ENCODE results near the gene SMPD3.

DNA sequence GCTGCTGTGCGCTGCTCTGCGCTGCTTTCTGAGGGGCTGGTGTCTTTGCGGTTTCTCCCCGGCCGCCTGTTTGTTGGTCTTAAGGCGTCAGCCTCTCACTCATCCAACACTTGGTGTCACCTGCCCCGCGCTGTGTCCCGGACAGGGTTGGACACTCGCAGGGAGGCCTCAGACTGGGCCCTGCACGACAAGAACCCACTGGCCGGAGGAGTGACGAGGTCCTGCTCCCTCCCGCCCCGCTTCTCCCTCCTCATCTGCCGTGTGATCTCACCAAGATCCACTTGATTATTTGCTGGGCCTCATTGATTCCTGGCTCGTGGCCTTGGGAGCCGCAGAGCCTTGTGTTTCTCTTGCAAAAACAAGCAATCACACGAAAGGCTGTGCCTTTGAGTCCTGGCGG, 80.9 kb downstream of the SMPD3 start:
- no peak for TF ChIP-seq CTCF (IDR thresholded peaks at IDR 0.05; ENCODE audit: insufficient read depth, low read length)
- TF ChIP-seq POLR2AphosphoS5 (IDR thresholded peaks at IDR 0.05; ENCODE audit: low read depth): no peak

Measured in HL-60 (cell line).